MV-4-11 (cell line): Measurements from ENCODE around the gene OTOP2.
"Not testable (repeated sequence)": the region's sequence is repeated elsewhere in the genome, so short reads cannot be mapped to it uniquely, and the experiment has no call there.

Source experiments
- DNase-seq: peaks from one replicate; lab custom pipeline; 2025; lab: John Stamatoyannopoulos, UW

The OTOP2 gene

GRCh38 chr17:74971069-74971841, 47.2 kb downstream of the OTOP2 start:
- no peak for DNase-seq

GRCh38 chr17:74971842-74972106, 47.7 kb downstream of the OTOP2 start:
- no peak for DNase-seq

- DNase-seq: peak; percentile 6
These were observed 48.3 kb downstream of the OTOP2 start, which contains the start of gene HID1 for GRCh38 chr17:74972107-74972972. Gene HID1 (minus strand): TSS chr17:74972759. CDS start chr17:74972656, 103 bp downstream.

- no peak for DNase-seq
These were observed 48.9 kb downstream of the OTOP2 start for GRCh38 chr17:74972973-74973328.

GRCh38 chr17:74975943-74976342, 51.9 kb downstream of the OTOP2 start:
- DNase-seq: no peak

- DNase-seq: no peak
These were observed 53.7 kb downstream of the OTOP2 start for GRCh38 chr17:74977802-74978201.

- DNase-seq: no peak
These were observed 54.2 kb downstream of the OTOP2 start for GRCh38 chr17:74978240-74978639.

GRCh38 chr17:74979408-74980146, 55.5 kb downstream of the OTOP2 start:
- no peak for DNase-seq

- DNase-seq: no peak
These were observed 57.4 kb downstream of the OTOP2 start for GRCh38 chr17:74981318-74981978.

GRCh38 chr17:74981979-74982662, 58.0 kb downstream of the OTOP2 start:
- peak; percentile 19 for DNase-seq

- DNase-seq: not testable (repeated sequence)
These were observed 58.7 kb downstream of the OTOP2 start for GRCh38 chr17:74982663-74983313.
